Activated CD4-positive, CD25-positive, alpha-beta regulatory T cell treated with anti-CD3 and anti-CD28 coated beads, Interleukin-2, amount 50 U/mL, for 16 hours (primary cell): Measurements from ENCODE around the gene CPNE4.
"Not testable (repeated sequence)": the region's sequence is repeated elsewhere in the genome, so short reads cannot be mapped to it uniquely, and the experiment has no call there.

Experiments used
- DNase-seq: peaks from one replicate; pipeline ENCODE4 v3.0.0-alpha.2; 2020; ENCODE audit warnings: low read depth, low spot score

The CPNE4 gene

GRCh38 chr3:131960324-131960723 lies 74.5 kb downstream of the CPNE4 start:
- no peak for DNase-seq

DNA sequence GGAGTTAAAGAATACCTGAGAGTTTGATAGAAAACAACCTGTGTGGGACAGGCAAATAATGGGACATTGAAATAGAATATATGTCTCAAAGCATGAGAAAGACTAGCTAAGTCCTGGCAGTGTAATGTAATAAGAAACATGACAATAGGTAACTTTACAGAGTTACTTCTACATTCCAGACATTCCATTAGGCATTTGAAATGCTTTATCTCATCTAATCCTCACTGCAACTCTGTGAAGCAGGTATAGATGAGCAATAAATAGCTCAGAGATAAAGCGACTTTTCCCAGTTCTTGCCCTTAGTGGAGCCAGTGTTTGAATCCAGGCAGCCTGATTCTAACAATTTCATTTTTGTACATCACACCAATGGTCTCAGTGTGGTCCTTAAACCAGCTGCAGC lies 76.8 kb downstream of the CPNE4 start:
- DNase-seq = no peak

GRCh38 chr3:131957511-131957910 lies 77.3 kb downstream of the CPNE4 start:
- DNase-seq = no peak

DNA sequence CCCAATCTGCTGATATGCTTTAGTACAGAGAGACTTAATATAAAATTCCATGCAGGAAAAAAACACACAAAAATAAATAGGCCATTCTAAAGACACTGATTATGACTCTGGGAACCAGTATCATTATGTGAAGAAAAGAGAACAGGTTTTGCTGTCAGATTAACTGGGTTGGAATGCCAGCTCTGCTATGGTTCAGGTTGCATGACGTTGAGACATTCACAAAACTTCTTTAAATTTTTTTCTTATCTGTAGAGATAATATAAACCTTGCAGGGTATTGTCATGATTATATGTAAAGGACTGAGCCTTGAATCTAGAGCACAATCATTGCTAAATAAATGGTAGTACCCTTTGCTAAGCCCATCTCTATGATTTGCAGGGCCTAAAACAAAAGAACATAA lies 86.0 kb downstream of the CPNE4 start:
- no peak for DNase-seq

DNA sequence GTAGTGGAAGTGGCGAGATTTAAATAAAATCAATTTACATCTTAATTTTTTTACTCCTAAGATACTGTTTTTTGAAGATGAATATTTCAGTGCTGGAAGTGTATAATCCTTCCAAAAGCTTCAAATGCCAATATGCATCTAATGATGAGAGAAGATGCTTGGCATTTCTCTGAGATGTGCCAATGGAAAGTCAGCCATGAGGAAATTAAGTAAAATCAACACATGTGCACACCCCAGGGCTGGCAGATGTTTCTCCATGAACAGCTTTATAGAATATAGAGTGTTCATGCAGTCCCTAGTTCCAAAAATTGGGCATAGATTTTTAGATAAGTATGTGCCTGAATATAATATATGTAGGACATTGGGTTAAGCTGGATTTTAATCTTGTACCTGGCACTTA lies 90.1 kb downstream of the CPNE4 start:
- no peak for DNase-seq

GRCh38 chr3:131933665-131934064 lies 101.1 kb downstream of the CPNE4 start:
- DNase-seq = no peak

DNA sequence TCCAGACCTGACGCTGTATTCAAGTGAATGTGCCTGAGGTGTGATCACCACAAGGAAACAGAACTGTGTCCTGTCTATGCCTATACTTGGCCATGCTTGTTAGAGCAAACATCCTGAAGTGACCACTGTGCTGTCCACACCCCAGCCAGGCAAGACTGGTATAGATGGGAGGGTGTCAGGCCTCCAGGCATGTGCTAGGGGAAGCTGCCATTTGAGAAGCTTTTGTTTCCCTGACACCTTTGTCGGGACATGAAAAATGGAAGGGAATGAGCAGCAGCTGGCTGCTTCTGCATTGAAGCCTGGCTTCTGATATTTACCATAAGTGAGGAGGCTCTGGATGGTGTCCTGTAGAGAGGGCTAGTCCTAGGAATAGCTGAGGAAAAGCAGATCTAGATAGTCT lies 106.2 kb downstream of the CPNE4 start:
- no peak for DNase-seq

DNA sequence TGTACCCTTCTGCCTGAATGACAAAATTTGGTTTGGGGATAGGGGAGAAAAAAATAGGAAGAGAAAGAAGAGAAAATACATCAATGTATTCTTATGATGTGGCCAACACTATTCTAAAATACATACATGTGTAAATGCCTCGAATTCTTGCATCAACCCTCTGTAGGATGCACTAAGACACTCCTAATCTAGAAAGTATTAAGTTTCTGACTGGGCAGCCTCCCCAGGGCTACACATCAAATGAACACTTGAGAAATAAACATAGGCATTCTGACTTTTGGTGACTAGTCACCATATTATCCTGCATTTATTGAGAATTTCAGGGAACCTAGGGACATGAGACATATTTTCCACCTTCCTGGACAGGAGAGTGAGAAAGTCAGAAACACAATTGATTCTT lies 109.2 kb downstream of the CPNE4 start:
- no peak for DNase-seq

DNA sequence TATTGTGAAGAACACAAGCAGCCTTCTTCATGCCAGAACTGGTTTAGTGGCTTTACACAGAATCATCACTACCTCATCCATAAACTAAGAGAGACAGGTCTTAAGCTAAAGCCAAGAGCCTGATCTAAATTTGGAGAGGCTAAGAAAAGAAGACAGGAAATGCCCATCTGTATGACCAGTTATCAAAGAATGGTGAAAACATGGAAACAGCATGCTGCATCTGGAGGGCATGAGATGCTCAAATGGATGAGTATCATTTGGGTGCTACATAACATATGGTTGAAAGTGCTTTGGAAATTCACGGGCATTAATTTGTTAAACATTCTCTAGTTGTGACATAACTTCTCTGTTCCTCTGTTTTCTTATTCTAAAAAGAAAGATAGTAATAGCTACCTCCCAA lies 112.5 kb downstream of the CPNE4 start:
- no peak for DNase-seq

DNA sequence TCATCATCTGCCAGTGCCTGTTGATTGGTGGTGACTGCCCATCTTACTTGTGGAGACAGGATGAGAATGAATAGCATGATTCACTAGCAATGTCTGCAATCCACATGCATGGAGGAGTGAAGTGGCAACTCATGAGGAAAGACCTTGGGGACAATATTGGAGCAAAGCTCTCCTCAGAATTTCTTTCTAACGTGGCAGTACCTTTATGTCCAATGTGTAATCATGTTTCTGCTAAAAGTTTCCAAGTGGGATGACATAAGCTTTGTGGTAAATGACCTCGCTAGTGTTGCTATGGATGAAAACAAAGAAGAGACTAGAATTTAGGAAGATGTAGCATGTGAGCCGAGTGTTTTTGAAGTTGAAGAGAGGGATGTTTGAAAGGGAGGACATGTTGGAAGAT lies 117.8 kb downstream of the CPNE4 start:
- no peak for DNase-seq

DNA sequence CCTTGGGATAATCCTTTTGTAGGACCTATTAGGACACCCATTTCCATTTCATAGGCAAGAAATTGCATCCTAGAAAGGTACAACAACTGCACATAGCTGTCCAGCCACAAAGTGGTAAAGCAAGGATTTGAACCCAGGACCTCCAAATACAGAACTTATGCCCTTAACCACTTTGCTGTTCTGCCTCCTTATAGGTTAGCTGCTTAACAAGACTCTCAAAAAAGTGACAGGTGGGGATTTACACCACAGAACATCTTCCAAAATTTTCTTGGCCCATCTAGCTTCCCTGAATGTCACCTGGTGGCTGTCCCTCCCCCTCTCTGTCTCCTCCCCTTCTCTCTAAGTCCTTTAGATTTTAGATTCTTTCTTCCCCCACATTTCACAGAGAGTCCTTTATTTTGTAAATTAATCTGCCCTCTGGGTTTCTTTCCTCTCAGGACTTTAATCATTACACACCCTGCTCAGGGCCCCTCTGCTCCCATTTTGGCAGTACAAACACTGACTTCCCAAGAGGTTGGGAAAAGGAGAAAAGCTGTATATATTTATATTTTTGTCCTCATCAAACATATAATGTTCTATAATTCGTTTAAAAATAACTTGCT lies 120.6 kb downstream of the CPNE4 start:
- no peak for DNase-seq

GRCh38 chr3:131912255-131912654 lies 122.6 kb downstream of the CPNE4 start:
- DNase-seq = no peak

DNA sequence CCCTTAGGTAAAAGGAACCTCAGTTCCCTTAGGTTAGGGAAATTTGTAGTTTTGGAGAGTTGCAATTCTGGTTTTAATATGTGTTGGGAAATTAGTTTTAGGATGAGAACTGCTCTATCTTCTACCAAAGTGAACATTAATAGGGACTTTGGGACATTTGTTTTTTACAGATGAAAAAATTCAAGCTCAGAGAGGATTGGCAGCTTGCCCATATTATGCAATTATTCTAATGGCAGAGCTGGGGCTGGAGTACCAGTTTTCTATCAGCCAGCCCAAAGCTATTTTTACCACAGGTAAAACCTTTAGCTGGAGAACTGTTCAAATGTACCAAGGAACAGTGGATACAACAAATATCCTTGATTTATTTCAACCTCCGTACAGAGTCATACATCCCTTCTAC lies 127.0 kb downstream of the CPNE4 start:
- no peak for DNase-seq

- no peak for DNase-seq
Observed at GRCh38 chr3:131903988-131904415, 130.8 kb downstream of the CPNE4 start.

DNA sequence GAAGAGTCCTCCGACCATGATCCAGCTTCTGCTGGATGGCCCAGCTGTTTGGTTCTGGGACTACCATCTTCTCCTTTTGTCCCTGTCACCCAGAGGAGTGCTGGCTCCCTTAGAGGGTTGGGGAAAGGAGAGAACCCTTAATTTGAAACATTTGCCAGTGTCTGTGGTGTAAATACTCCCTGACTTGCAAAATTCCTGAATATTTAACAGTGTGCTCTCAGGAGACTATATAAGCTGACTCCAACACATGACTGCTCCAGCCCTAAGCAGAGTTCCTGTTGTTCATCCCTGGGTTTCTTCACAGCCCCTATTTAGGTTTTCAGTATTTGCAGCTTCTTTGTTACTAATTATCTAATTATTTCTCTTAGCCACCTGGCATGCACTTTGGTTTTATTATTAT lies 133.1 kb downstream of the CPNE4 start:
- DNase-seq = no peak

- no peak for DNase-seq
Observed at GRCh38 chr3:131900891-131901290, 133.9 kb downstream of the CPNE4 start.

- DNase-seq = no peak
Observed at GRCh38 chr3:131899021-131899420, 135.8 kb downstream of the CPNE4 start.

DNA sequence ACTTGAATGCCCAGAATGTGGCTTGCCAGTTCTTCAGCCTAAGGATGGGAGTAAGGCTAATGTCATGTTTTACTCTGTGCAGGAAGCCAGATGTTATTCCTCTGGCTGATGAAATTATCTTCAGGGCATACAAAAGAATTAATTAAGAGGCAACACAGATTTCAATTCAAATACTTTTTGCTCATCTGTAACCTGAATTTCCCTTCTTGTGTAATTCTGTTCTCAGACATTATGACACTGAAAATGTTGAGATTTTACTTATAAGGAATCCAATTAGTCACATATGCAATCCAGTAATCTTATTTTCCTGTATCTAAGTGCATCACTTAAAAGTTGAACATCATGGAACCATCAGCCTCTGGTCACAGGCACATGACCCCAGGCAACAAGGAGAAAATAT lies 136.5 kb downstream of the CPNE4 start:
- DNase-seq = no peak

DNA sequence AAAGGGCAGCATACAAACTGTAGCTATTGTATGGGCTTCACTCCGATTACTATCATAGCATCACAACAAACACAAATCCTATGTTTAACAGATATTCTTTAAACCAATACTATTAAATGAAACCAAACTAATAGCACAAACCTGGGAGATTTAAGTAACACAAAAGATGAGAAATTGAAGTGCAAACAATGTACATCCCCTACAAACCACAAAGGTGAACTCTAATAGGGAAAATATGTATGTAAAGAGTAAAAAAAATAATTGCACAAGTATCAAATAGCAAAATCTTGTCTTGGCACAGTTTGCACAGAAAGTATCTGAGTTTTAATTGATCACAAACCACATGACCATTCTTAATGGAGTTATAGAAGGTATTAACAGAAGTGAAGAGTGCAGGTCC lies 138.5 kb downstream of the CPNE4 start:
- no peak for DNase-seq

- DNase-seq = no peak
Observed at GRCh38 chr3:131895766-131896165, 139.0 kb downstream of the CPNE4 start.

DNA sequence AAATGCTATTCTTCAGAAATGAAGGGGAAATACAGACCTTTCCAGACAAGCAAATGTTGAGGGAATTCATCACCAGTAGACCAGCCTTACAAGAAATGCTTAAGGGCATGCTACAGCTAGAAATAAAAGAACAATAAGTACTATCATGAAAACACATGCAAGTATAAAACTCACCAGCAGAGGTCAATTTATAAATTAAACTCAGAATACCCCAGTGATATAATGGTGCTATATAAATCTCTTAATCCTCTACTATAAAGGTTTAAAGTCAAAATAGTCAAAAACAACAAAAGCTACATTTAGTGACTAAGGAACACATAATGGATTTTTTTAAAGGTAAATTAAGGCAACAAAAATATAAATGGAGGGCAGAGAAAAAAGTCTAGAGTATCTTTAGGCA lies 142.5 kb downstream of the CPNE4 start:
- no peak for DNase-seq

DNA sequence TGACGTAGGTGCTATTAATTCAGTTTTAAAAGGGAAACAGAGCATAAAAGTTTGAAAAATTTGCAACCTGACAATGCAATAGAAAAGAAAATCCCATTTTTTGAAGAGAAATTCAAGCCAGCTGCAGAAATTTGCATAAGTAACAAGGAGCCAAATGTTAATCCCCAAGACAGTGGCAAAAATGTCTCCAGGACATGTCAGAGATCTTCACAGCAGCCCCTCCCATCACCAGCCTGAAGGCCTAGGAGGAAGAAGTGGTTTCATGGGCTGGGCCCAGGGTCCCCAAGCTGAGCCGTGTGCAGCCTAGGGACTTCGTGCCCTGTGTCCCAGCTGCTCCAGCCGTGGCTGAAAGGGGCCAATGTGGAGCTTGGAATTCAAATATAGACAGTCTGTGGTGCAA lies 148.9 kb downstream of the CPNE4 start:
- not testable (repeated sequence) for DNase-seq

DNA sequence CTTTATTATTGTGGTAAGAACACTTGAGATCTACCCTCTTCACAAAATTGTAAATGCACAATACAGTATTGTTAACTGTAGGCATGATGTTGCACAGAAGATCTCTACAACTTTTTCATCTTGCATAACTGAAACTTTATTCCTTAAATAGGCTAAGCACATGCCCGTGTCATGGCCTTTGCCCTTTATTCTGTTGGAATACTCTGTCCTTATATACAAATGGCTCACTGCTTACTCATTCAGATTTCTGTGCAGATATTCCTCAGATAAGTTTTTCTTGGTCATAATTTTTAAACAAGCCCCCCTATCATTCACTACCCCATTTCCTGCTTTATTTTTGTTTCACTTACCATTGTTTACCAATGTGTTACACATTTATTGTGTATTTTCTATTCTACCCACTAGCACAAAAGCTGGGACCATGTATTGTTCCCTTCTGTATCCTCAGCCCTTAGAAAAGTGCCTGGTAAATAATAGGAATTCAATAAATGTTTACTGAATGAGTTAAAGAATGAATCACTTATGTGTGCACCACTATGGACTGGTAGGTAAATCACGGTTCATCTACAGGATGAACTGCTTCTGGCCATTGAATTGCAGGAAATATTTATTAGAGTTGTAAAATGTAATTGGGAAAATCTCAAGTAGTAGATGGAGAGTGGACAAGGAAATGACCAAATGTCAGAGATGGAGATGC lies 151.0 kb downstream of the CPNE4 start:
- DNase-seq = no peak

DNA sequence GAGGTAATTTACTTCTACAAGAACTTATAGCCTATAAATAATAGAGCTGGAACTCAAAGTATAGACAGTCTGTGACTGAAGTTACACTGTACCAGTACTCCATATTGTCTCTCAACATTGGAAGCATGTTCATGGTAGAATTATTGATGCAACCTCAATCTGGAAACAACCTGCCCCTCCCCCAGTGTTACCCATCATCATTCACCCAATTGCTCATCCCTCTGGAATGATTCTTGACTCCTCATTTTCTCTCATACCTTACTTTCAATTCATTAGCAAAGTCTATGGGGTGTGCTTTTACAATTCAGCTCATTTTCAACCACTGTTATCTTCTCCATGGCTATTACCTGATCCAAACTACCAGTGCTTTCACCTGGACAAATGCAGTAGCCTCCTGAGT lies 151.7 kb downstream of the CPNE4 start:
- no peak for DNase-seq
